Gastrocnemius medialis (tissue), 4 donors: ENCODE results near the gene INTS11. TPM values are rescaled to one million over a fixed set of nuclear protein-coding genes. Genes with fewer than 3 reads are reported as not detected.

Experiments
- ATAC-seq, 2 donors: fragments of 150-250 bp; one replicate each; pipeline ENCODE4 v1.9.1; 2016
- DNase-seq, 2 donors: peaks; one replicate each; pipeline ENCODE4 v3.0.0-alpha.2; 2019
- H3K27ac ChIP-seq, 4 donors: fragments of 200-600 bp; sonication (generic); 1 replicate in 1 of 4; 2 replicates in 3 of 4; pipeline ENCODE4 v1.5.1; 2016 to 2018; ENCODE audit warnings: mild to moderate bottlenecking in 2 of 4, moderate library complexity in 1 of 4
- H3K27me3 ChIP-seq, 3 donors: fragments of 200-600 bp; sonication (generic) in 2 of 3; 1 replicate in 1 of 3; 2 replicates in 2 of 3; pipeline versions ENCODE4 v1.5.1 to v1.6.0; 2016 to 2019; ENCODE audit warnings: mild to moderate bottlenecking in 1 of 3, moderate library complexity in 1 of 3
- H3K36me3 ChIP-seq, 2 donors: fragments of 200-600 bp; sonication (generic) in 1 of 2; one replicate each; pipeline ENCODE4 v1.5.1; 2017 to 2018
- H3K4me1 ChIP-seq, 2 donors: fragments of 200-600 bp; sonication (generic) in 1 of 2; one replicate each; pipeline ENCODE4 v1.5.1; 2016 to 2017; ENCODE audit warnings: mild to moderate bottlenecking in 2 of 2
- H3K4me3 ChIP-seq, 4 donors: fragments of 200-600 bp; sonication (generic) in 3 of 4; 1 replicate in 1 of 4; 2 replicates in 3 of 4; pipeline ENCODE4 v1.5.1; 2016 to 2019; ENCODE audit warnings: mild to moderate bottlenecking in 2 of 4
- H3K9me3 ChIP-seq, 3 donors: fragments of 200-600 bp; sonication (generic) in 2 of 3; 1 replicate in 1 of 3; 2 replicates in 2 of 3; pipeline ENCODE4 v1.5.1; 2016 to 2019
- CTCF ChIP-seq, 5 experiments: fragments of 450-650 bp in 3 of 5; fragments of 200-600 bp in 2 of 5; sonication (generic) in 2 of 5; IDR thresholded peaks in 4 of 5; conservative IDR thresholded peaks in 1 of 5; 1 replicate in 4 of 5; 2 replicates in 1 of 5; pipeline ENCODE4 v1.5.1; 2016 to 2019; ENCODE audit warnings: antibody characterized with exemption in 5 of 5, mild to moderate bottlenecking in 3 of 5, moderate library complexity in 3 of 5
- POLR2A ChIP-seq, 2 donors: fragments of 450-650 bp; IDR thresholded peaks; one replicate each; pipeline ENCODE4 v1.6.1; 2017; ENCODE audit warnings: antibody characterized with exemption in 2 of 2, mild to moderate bottlenecking in 2 of 2, moderate library complexity in 2 of 2
- in situ Hi-C, 4 donors: fragments of 200-750 bp; cut with MboI; loops; one replicate each; pipeline versions ENCODE4 v1.15.0 to v1.8.0; 2017; ENCODE audit warnings: low sequenced_read_pairs in 4 of 4
- intact Hi-C: fragments of 100-400 bp; cut with DNase I; formaldehyde crosslinking; loops from one replicate; pipeline ENCODE4 v1.15.1; 2023; ENCODE audit warnings: low total_unique reads
- total RNA-seq, 4 donors: library from RNA; depleted of rRNA; stranded (reverse); fragments of >200 nt; gene quantifications; one replicate each; pipeline versions ENCODE4 v1.1.0 to v1.2.3, GENCODE V29; 2016

The INTS11 gene
- total RNA-seq, 4 donors from 2014 or later: 74.0 to 94.4 (median 84.7) TPM

DNA sequence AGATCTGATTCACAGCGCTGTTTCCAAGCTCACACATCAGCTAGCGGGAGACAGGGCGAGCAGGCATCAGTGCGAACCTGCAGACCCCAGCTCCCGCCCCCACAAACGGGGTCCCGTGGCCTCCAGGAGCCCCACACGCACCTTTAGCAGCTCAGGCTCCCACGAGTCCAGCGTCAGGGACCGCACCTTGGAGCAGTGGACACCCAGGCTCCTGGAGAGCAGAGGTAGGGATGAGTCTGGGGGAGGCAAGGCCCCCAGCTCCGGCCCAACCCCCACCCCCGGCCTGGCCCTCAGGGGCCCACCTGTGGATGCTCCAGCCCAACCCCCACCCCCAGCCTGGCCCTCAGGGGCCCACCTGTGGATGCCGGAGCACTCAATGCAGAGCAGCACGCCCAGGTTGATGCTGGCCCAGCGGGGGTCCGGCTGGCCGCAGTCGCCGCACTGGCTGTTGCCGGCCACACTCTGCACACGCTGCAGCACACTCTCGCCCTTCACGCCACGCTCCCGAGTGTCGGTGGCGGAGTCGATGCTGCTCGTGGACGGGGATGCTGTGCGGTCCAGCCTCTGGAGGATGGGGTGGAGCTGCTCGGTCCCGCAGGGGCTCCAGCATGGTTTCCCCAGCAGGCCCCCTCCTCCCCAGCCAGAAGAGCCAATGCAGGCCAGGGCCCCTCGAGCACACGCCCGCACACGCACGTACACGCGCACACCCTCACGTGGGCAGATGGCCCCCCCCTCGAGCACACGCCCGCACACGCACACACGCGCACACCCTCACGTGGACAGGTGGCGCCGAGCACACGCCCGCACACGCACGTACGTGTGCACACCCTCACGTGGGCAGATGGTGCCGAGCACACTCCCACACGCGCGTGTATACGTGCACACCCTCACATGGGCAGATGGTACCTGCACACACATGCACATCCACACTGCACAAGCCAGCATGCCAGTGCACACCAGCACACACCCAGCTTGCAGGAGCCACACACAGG, 28.1 kb downstream of the INTS11 start:
- Histone ChIP-seq H3K9me3 (no peaks in the 10 kb centered on the region), H3K36me3 (peaks cover 0 to 8% of the 10 kb centered on the region in 2 donors), H3K4me3 (no peak overlapping the region), H3K4me1 (no peaks in the 10 kb centered on the region), H3K27ac (no peak overlapping the region), H3K27me3 (no peaks in the 10 kb centered on the region)
- intact Hi-C loops: no loop called here
- ATAC-seq: no peak
- in situ Hi-C loops: no loop called here
- TF ChIP-seq CTCF (IDR thresholded peaks at IDR 0.05 in 4 of 5, conservative IDR thresholded peaks at IDR 0.05 in 1 of 5): no peak
- no peak for DNase-seq

GRCh38 chr1:1295154-1295923, 29.1 kb downstream of the INTS11 start:
- Histone ChIP-seq H3K4me3 (no peak overlapping the region), H3K4me1 (no peaks in the 10 kb centered on the region), H3K9me3 (no peaks in the 10 kb centered on the region), H3K27me3 (no peaks in the 10 kb centered on the region), H3K27ac (no peak overlapping the region), H3K36me3 (peaks cover 0 to 8% of the 10 kb centered on the region in 2 donors)
- no peak for DNase-seq
- TF ChIP-seq POLR2A (IDR thresholded peaks at IDR 0.05) (no peak), CTCF (IDR thresholded peaks at IDR 0.05 in 4 of 5, conservative IDR thresholded peaks at IDR 0.05 in 1 of 5) (no peak)
- intact Hi-C loops (no loop called here), in situ Hi-C loops (no loop called here)
- ATAC-seq: no peak

DNA sequence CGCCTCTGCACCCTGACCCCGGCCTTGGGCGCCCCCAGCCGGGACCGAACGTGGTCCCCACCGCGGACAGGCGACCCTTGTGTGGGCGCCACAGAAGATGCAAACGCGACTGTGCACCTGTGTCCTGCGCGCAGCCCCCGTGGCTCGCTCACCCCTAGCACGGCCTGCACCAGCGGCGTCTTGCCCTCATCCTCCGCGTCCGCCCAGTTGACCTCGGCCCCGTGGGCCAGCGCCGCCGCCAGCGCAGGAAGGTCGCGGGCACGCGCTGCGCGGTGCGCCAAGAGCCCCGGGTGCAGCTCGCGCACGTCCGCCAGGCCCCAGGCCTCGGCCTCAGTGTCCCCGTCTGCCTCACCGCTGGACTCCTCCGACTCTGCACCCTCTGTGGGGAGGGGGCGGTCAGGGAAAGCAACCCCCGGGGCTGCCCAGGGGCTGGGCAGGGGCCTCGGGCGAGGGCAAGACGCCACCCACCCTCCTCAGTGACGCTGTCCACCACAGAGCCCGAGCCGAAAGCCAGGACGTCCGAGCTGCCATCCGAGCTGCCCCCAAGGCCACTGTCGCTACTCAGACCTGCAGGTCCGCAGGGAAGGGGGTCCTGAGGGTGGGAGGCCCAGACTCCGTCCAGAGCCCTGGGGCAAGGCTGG, 30.1 kb downstream of the INTS11 start:
- H3K4me1 ChIP-seq: no peaks in the 10 kb centered on the region
- no peak overlapping the region for H3K27ac ChIP-seq
- H3K36me3 ChIP-seq: peaks cover 0 to 8% of the 10 kb centered on the region in 2 donors
- H3K9me3 ChIP-seq: no peaks in the 10 kb centered on the region
- H3K27me3 ChIP-seq: no peaks in the 10 kb centered on the region
- TF ChIP-seq CTCF (IDR thresholded peaks at IDR 0.05 in 4 of 5, conservative IDR thresholded peaks at IDR 0.05 in 1 of 5) (no peak), POLR2A (IDR thresholded peaks at IDR 0.05) (no peak)
- H3K4me3 ChIP-seq: no peak overlapping the region
- ATAC-seq: no peak
- no peak for DNase-seq
- intact Hi-C loops: loop anchor here (5.0 kb wide), 1 partner anchor 262 kb away; no protein-coding TSS in a partner anchor
- in situ Hi-C loops: no loop called here

DNA sequence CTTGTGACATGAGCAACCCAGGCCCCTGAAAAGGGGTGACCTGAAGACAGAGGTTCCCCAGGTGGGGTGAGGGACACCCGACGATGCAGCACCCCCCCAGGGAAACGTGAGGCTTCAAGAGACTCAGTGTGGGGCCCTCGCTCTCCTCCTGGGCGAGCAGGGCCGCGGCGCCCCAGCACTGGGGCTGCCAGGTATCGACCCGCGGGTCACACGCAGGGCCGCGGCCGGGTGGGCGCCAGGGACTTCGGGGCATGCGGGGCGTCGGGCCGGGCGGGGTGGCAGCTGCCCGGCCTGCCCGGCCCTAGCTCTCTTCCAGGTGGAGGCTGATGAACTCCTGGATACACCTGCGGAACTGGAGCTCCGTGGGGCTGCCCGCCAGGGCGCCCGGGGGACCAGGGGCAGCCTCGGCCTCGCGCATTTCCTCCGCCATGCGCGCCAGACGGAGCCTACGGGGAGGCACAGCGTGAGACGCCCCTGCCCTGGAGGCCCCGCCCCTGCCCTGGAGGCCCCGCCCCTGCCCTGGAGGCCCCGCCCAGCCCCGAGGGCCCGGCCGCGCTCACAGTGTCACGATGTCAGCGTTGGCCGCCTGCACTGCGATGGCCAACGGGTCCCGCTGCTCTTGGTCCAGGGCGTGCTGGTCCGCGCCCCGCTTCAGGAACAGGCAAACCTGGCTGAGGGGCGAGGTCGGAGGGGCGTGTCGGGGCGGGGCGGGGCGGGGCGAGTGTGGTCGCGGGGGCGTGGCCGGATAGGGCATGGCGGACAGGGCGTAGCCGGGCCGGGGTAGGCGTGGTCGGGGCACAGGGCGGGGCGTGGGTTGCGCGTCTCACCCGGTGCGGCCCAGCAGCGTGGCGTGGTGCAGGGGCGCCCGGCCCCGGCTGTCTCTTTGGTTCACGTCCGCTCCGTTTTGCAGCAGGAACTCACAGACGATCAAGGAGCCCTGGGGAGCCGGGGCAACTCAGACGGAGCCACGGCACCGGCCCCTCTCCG, 30.9 kb downstream of the INTS11 start:
- no peaks in the 10 kb centered on the region for H3K4me1 ChIP-seq
- H3K27me3 ChIP-seq: no peaks in the 10 kb centered on the region
- TF ChIP-seq POLR2A (IDR thresholded peaks at IDR 0.05): no peak
- no peak overlapping the region for H3K4me3 ChIP-seq
- H3K27ac ChIP-seq: no peak overlapping the region
- DNase-seq (no peak), ATAC-seq (no peak)
- no peaks in the 10 kb centered on the region for H3K9me3 ChIP-seq
- in situ Hi-C loops (no loop called here), intact Hi-C loops (loop anchor here (5.0 kb wide), 1 partner anchor 261 kb away; no protein-coding TSS in a partner anchor)
- peaks cover 0 to 8% of the 10 kb centered on the region in 2 donors for H3K36me3 ChIP-seq
